GM12875 (cell line): ENCODE data around the gene MS4A6E.

ENCODE experiments used
- H3K4me3 ChIP-seq: one replicate; pipeline ENCODE4 v1.5.1; 2011; ENCODE audit warnings: low read depth, low read length, control low read depth
- CTCF ChIP-seq: IDR thresholded peaks from 2 replicates; pipeline ENCODE4 v1.5.1; 2011; ENCODE audit warnings: low read depth, mild to moderate bottlenecking, control low read depth, inconsistent platforms, low read length, moderate library complexity, borderline replicate concordance; ENCODE audit not compliant: insufficient read depth

The MS4A6E gene

DNA sequence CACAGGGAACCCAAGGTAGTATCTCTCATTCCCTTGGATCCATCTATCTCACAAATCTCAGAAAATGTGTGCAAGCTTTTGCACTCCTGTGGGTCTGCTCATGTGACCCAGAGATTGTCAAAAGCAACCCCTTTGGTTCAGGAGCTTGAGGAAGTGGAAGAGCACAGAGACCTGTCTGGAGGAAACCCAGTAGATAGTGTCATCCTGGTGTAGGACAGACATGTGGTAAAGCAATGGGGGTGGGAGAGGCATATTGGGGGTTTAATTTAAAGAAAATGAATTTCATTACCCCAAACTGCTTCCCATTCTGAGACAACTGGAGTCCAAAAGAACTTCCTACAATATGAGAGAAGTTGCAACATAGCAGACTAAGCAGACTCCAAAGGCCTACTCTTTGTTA lies 63.4 kb downstream of the MS4A6E start:
- no peak overlapping the region for H3K4me3 ChIP-seq
- no peak for TF ChIP-seq CTCF
